H1 (cell line): ENCODE measurements around the gene GPR39. TPM values are rescaled to one million over a fixed set of nuclear protein-coding genes. Genes with fewer than 3 reads are reported as not detected.

Source experiments
- CHD7 ChIP-seq: fragments of 300-600 bp; sonication (generic); IDR thresholded peaks from 2 replicates; pipeline ENCODE4 v1.7.1; 2012; ENCODE audit warnings: low read length, moderate library complexity, mild to moderate bottlenecking, inconsistent platforms; ENCODE audit not compliant: insufficient replicate concordance
- EZH2 ChIP-seq: fragments of 200-600 bp; sonication (generic); IDR thresholded peaks from 2 replicates; pipeline ENCODE4 v1.7.1; 2012; ENCODE audit warnings: low read depth, mild to moderate bottlenecking, moderate library complexity, low read length, inconsistent platforms; ENCODE audit not compliant: severe bottlenecking
- FOSL1 ChIP-seq: IDR thresholded peaks from 2 replicates; pipeline ENCODE4 v1.6.1; 2011; ENCODE audit warnings: mild to moderate bottlenecking, low read depth, low read length, moderate library complexity; ENCODE audit not compliant: insufficient read depth
- TEAD4 ChIP-seq: IDR thresholded peaks from 2 replicates; pipeline ENCODE4 v1.6.1; 2012; ENCODE audit warnings: low read depth, low read length, inconsistent platforms, mixed read lengths
- polyA plus RNA-seq, 7 experiments: library from polyadenylated mRNA; depleted of rRNA in 3 of 7; stranded (reverse) in 5 of 7; unstranded in 2 of 7; fragments of >200 nt in 5 of 7; fragments of 200-250 nt in 2 of 7; gene quantifications; 1 replicate in 5 of 7; 2 replicates in 1 of 7; 4 replicates in 1 of 7; pipeline versions ENCODE4 v1.2.1 to v1.2.3, GENCODE V29; 2011 to 2013; ENCODE audit warnings: missing spikeins in 2 of 7, mixed read lengths in 2 of 7
- total RNA-seq: library from RNA; stranded (reverse); fragmentation: NEBNext Ultra II Directional; extraction: Animal tissue kit (Norgen Biotek cat#: 25700); gene quantifications from 2 replicates; pipeline ENCODE4 v1.2.1, GENCODE V29; 2021

GPR39 gene
- total and polyA plus RNA-seq, 2 of the 8 experiments (the other 6 are each of a cell fraction or from before 2014, with no cell fraction given), result 0.63 to 2.7 TPM

- TF ChIP-seq CHD7, result no peak
- no peak for TF ChIP-seq EZH2
- no peak for TF ChIP-seq TEAD4
- TF ChIP-seq FOSL1, result no peak
These were observed 202.1 kb downstream of the GPR39 start (continued) for GRCh38 chr2:132618734-132619133.
